IPS-NIHi7 (cell line): Measurements from ENCODE around the gene PTTG1.
"Not testable (repeated sequence)": the region's sequence is repeated elsewhere in the genome, so short reads cannot be mapped to it uniquely, and the experiment has no call there.

Source experiments
- DNase-seq: peaks from one replicate; pipeline ENCODE4 v3.0.0; 2012; ENCODE audit warnings: mixed read lengths; ENCODE audit errors: extremely low spot score

PTTG1 gene

DNA sequence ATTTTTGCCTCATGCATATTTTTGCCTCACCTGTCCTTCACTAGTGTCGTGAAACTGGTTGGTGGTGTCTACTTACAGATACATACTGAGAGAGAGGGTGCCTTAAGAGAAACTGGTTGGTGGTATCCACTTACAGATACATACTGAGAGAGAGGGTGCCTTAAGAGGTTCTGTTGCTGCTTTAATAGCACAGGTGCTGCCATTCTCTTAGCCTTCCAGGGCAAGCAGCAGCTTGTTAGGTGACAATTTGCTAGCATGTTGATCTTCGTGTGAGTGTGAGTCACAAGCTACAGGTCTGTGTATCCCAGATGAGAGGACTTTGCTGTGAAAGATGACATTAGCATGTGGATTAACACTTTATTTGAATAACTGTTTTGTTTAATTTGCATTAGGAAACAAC is 1.4 kb downstream of the PTTG1 start:
- DNase-seq: no peak

DNA sequence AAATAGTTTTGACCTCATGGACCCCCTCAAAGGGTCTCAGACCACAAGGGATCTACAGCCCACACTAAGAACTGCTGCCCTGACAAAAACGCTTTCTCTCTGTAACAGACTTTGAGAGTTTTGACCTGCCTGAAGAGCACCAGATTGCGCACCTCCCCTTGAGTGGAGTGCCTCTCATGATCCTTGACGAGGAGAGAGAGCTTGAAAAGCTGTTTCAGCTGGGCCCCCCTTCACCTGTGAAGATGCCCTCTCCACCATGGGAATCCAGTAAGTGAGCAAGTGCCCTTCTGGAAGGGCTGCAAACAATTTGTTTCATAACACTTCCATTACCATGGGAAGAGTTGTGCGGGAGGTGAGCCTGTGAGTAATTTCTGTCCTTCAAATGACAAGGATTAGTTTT is 6.0 kb downstream of the PTTG1 start:
- DNase-seq: no peak

GRCh38 chr5:160432196-160432595 is 10.5 kb downstream of the PTTG1 start:
- no peak for DNase-seq

- DNase-seq: no peak
Observed at GRCh38 chr5:160432787-160433186, 11.1 kb downstream of the PTTG1 start.

DNA sequence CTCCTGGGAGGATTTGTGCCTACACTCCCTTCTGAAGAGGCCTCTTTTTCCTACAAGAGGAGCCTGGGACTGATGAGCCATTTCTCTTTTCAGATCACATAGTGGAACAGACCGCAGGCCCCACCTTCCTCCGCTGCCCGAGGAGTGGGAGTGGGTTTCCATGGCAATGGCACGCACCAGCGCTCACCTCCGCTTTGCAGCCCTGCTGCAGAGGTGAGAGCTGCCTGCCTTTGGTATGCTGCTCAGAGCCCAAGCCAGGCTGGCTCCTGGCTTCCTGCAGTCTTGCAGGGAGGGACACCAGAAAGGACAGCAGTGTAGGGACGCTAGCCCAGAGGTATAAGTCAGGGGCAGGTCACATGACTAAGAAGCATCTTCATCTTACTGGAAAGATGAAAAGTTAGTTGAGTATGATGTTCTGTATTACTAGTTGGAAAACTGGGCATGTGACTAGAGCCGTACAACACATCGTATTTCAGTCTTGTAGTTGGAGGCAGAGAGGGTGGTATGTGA is 12.4 kb downstream of the PTTG1 start:
- no peak for DNase-seq

DNA sequence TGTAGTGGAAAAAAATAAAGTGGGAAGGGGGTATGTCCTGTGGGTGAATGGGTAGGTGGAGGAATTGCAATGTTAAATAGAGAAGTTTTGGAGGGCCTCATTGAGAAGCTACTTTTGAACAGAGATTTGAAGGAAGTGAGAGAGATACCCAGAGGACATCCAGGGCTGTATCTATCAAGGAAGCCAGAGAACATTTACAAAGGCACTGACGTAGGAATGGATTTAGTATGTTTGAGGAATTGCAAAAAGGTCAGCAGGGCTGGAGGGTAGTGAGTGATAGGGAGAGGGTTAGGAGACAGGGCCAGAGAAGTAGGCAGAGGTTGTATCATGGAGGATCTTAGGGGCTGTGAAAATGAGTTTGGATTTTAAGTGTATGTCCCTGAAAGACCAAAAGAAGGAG is 13.9 kb downstream of the PTTG1 start:
- DNase-seq: no peak

DNA sequence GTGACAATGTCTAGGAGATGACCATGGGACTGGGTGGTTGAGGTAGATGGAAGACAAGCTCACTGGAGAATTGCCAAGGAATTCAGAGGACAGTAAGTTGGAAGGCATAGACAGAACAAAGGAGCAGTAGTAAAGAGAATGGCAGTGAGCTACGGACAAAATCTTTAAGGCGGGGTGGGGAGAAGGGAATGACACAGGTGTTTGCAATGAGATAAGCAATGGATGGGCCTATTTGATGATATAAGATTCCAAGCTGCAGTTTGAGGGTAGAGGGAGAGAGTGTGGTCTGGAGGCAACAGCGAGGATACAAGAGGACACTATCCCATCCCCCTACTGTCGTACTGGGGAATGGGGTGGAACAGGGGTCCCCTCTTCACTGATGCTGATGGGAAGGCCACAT is 14.4 kb downstream of the PTTG1 start:
- DNase-seq: no peak

DNA sequence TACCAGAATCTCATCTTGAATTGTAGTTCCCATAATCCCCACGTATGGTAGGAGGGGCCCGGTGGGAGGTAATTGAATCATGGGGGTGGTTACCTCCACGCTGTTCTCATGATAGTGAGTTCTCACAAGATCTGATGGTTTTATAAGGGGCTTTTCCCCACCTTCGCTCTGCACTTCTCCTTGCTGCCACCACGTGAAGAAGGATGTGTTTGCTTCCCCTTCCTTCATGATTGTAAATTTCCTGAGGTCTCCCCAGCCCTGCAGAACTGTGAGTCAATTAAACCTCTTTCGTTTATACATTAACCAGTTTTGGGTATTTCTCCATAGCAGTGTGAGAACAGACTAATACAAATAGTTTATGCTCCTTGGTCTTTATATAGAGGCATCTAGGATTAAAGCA is 15.0 kb downstream of the PTTG1 start:
- DNase-seq: not testable (repeated sequence)

- no peak for DNase-seq
Observed at GRCh38 chr5:160437271-160437670, 15.6 kb downstream of the PTTG1 start.

GRCh38 chr5:160438316-160439204 is 16.9 kb downstream of the PTTG1 start:
- DNase-seq: peak; percentile 77

DNA sequence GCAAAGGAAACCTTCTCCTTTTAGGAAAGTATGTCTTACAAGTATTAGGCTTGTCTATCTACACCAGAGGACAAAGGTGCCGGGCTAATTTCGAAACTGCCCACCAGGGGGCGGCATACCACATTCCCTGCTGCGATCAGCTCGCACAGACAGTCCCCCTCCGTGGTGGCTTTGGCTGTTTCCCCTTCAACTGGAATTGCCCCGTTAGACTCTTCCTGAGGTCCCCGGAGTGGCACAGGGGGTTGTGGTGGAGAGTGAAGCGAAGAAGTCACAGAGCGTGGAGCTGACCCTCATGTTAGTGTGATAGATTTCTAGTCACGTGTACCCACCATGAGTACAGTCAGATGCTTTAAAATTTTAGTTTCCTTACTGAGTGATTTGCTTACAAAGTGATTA is 17.5 kb downstream of the PTTG1 start:
- DNase-seq: peak; percentile 91

DNA sequence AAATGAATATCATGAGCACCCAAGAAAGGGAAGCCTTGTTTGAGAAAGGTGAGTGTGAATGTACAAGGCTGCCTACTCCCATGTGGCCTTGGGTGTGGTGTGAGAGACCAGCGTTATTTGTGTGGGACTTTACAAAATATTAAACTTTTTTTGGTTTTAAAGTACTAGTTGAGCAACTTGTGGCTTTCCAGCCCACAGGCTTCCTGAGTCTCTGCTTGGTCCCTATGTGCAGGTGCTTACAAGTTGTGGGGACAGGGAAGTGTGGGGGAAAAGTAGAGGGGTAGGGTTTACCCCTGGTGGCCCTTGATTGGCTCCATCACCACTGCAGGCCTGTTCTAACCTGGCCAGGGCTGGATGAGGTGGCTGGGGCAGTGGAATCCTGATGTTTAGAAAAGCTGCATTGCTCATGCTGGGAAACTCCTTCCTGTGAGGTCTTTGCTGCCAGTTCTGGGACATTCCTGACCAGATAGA is 19.7 kb downstream of the PTTG1 start:
- no peak for DNase-seq

DNA sequence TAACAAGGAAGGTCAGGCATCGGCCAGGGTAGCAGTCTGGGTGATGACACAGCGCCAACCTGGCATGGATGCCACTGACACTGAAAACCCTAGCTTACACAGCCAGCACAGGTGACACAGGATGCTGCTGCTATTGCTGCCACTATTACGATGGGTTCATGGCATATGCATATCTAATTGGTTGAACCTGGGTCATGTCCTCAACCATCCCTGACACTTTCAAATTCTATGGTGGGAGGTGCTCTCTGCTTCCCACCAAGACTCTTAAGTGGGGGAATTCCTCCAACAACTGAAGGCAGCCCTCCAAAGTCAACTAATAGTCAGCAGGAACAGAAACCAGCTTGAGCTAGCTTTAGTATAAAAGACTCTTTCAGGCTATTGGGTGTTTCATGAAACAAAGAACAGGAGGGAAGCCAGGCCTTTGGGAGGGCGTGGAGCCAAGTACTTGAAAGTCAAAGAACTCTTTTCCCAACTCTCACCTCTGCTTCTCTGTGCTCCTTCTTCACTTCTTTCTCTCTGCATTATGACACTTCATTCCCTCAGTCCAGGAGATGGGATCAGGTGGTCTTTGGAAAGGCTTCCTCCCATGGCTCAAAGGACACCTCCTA is 21.3 kb downstream of the PTTG1 start:
- no peak for DNase-seq

GRCh38 chr5:160444407-160444806 is 22.8 kb downstream of the PTTG1 start:
- no peak for DNase-seq

GRCh38 chr5:160445132-160445531 is 23.5 kb downstream of the PTTG1 start:
- no peak for DNase-seq

GRCh38 chr5:160445751-160446150 is 24.1 kb downstream of the PTTG1 start:
- no peak for DNase-seq

DNA sequence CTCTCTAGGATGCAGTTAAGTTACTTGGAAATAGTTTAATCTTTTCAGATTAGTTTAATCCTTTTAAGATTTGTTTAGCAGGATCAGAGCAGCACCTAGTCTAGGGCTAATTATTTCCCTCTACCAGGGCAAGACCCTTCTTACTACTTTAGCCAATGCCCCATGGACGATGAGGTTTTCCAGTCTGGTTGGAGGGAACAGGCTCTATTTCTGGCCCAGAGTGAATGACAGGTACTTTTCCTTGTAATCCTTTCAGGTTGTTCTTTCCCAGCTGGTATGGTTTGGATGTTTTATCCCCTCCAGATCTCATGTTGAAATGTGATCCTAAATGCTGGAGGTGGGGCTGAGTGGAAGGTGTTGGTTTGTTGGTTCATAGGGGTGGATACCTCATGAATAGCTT is 27.2 kb downstream of the PTTG1 start:
- DNase-seq: no peak

DNA sequence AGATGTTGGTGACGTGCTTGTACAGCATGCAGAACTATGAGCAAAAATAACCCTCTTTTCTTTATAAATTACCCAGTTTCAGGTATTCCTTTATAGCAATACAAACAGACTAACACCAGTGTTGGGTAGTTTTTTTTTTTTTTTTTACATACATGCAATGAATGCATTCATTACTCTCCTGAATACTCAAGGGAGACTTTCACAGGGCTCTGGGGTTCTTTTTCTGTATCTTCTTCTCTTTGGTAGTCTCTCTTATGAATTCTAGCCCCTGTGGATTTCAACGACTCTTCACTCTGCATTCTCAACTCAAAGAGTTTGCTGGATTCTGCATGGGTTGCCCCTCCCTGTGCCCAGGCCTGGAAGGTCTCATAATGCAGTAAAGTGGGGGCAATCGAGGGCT is 27.8 kb downstream of the PTTG1 start:
- DNase-seq: no peak

DNA sequence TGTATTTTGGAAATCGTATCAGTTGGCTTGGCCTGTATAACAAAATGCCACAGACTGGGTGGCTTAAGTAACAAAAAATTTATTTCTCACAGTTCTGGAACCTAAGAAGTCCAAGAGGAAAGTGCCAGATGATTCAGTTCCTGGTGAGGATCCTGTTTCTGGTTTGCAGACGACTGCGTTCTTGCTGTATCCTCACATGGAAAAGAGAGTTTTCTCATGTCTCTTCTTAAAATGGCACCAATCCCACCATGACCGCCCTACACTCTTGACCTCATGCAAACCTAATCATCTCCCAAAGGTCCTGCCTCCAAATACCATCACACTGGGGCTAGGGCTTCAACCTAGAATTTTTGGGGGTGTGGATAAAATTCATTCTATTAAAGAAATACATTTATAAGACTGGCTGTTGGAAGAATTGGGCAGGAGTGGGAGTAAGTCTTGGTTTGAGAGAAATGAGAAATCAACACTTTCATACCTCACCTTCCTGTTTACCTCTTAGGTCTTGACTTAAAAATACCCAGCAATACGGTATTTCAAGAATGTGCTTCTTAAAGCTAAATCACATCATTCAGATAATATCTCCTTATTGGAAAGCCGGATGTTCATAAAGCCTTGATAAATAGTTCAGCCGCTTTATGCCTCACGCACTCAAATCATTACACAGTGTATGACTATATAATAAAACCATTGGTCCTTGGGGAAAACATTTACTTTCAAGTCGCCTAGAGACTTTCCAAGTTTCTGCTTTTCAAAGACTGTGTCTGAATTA is 28.7 kb downstream of the PTTG1 start:
- DNase-seq: no peak

DNA sequence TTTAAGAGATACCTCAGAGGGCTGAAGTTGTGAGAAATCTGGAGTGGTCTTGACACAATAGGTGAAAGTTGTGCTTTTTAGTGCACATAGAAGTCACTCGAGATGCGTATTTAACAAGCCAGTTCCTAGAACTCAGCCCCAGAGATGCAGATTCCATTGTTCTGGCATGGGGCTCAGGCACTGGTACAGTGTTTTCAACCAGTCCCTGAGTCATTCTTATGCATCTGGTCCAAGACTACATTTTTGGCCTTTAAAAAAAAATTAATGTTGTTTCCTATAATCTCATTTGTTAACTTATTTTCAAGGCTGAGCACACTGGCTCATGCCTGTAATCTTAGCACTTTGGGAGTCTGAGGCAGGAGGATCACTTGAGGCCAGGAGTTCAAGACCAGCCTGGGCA is 29.6 kb downstream of the PTTG1 start:
- DNase-seq: no peak

DNA sequence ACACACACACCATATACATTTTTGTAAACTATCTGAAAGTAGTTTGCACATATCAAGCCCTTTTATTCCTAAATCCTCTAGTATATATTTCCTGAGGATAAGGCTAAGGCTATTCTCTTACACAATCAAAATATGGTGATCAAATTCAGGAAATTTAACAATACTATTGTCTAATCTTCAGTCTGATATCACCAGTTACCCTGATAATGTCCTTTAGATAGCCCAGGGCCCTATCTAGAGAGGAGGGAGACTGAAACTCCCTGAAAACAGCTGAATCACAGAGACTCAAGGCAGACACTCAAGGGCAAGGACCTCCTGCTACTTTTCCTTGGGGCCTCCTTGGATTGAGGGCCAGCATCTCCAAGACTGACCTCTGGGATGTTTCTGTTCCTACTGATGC is 30.4 kb downstream of the PTTG1 start:
- DNase-seq: no peak

DNA sequence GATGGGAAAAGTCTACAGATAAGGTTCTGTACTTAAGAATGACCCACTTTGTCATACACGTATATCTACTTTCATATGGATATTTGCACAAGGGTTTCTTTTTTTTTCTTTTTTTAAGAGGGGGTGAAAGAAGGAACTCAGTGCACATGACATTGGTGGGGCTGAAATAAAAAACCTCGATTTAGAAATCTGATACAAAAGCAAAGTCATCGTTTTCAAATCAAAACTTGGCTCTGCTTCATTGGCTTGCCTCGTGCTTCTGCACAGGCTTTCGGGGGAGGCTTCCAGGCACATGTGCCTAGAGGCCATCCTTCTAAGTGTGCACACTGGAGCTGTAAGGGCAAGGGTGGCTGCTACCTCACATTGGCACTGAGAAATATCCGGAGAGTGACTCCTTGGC is 31.1 kb downstream of the PTTG1 start:
- DNase-seq: no peak
